Adrenal gland (tissue), 5 donors: ENCODE measurements around the gene LMBR1L.

Experiments
- POLR2A ChIP-seq, 2 donors: fragments of 450-650 bp; IDR thresholded peaks; one replicate each; pipeline ENCODE4 v1.6.1; 2017; ENCODE audit warnings: antibody characterized with exemption in 2 of 2, mild to moderate bottlenecking in 2 of 2, moderate library complexity in 1 of 2
- TF ChIP-seq, protein P1 (sequence below), 6 experiments: fragments of 450-650 bp in 4 of 6; fragments of 200-600 bp in 2 of 6; sonication (generic) in 1 of 6; IDR thresholded peaks; 1 replicate in 5 of 6; 2 replicates in 1 of 6; pipeline versions ENCODE4 v1.5.1 to v1.8.0; 2016 to 2021; ENCODE audit warnings: antibody characterized with exemption in 6 of 6, mild to moderate bottlenecking in 2 of 6, moderate library complexity in 1 of 6
- donor health status: DM: no; HTN: no; CAD: no.

GRCh38 chr12:49070971-49071370, 39.7 kb downstream of the LMBR1L start:
- TF ChIP-seq, protein P1, sequence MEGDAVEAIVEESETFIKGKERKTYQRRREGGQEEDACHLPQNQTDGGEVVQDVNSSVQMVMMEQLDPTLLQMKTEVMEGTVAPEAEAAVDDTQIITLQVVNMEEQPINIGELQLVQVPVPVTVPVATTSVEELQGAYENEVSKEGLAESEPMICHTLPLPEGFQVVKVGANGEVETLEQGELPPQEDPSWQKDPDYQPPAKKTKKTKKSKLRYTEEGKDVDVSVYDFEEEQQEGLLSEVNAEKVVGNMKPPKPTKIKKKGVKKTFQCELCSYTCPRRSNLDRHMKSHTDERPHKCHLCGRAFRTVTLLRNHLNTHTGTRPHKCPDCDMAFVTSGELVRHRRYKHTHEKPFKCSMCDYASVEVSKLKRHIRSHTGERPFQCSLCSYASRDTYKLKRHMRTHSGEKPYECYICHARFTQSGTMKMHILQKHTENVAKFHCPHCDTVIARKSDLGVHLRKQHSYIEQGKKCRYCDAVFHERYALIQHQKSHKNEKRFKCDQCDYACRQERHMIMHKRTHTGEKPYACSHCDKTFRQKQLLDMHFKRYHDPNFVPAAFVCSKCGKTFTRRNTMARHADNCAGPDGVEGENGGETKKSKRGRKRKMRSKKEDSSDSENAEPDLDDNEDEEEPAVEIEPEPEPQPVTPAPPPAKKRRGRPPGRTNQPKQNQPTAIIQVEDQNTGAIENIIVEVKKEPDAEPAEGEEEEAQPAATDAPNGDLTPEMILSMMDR (IDR thresholded peaks at IDR 0.05) = no peak
- no peak for TF ChIP-seq POLR2A (IDR thresholded peaks at IDR 0.05)
